ENCODE data around the gene SLC2A9. TPM values are rescaled to one million over a fixed set of nuclear protein-coding genes. Genes with fewer than 3 reads are reported as not detected.

SLC2A9 gene
- total RNA-seq, 2 experiments from 2014 or later, result not detected

DNA sequence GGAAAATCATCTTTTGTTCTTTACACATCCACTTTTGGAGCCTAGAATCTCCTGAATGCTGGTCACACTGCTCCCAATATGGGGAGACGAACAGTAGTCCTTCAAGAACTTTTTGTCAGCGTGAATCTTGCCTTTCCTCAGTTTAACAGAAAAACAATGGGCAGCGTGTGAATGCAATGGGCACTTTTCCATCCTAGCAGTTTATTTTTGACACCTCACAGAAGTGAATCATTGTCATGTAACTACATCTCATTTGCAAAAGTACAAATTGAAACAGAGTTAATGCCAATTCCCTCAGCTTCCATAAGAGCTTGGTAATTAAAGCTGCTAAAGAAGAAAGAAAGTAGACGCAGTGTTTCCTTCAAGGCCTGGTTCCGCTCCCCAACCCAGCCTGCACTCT is 154.4 kb downstream of the SLC2A9 start:
- no peaks in the 10 kb centered on the region for H3K9me2 ChIP-seq (ENCODE audit: insufficient read depth, low read length)
- no peaks in the 10 kb centered on the region for H3K9me3 ChIP-seq (ENCODE audit: low read length)
- H3K79me2 ChIP-seq (ENCODE audit: insufficient read depth, low read depth, low read length), result no peaks in the 10 kb centered on the region
- TF ChIP-seq, protein P1, sequence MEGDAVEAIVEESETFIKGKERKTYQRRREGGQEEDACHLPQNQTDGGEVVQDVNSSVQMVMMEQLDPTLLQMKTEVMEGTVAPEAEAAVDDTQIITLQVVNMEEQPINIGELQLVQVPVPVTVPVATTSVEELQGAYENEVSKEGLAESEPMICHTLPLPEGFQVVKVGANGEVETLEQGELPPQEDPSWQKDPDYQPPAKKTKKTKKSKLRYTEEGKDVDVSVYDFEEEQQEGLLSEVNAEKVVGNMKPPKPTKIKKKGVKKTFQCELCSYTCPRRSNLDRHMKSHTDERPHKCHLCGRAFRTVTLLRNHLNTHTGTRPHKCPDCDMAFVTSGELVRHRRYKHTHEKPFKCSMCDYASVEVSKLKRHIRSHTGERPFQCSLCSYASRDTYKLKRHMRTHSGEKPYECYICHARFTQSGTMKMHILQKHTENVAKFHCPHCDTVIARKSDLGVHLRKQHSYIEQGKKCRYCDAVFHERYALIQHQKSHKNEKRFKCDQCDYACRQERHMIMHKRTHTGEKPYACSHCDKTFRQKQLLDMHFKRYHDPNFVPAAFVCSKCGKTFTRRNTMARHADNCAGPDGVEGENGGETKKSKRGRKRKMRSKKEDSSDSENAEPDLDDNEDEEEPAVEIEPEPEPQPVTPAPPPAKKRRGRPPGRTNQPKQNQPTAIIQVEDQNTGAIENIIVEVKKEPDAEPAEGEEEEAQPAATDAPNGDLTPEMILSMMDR (conservative IDR thresholded peaks at IDR 0.05; ENCODE audit: low read length), result no peak
- TF ChIP-seq EZH2phosphoT487 (IDR thresholded peaks at IDR 0.05; ENCODE audit: borderline replicate concordance, low read depth, low read length), result no peak
- H3K4me2 ChIP-seq (ENCODE audit: low read length), result no peak overlapping the region
- DNase-seq (ENCODE audit: low spot score), result no peak
- no peaks in the 10 kb centered on the region for H3K36me3 ChIP-seq (ENCODE audit: insufficient read depth, low read length)
- no peaks in the 10 kb centered on the region for H3K4me1 ChIP-seq (ENCODE audit: insufficient read depth, low read length, poor library complexity, severe bottlenecking)
- no peak overlapping the region for H3K4me3 ChIP-seq (ENCODE audit: low read depth, low read length, poor library complexity, severe bottlenecking)
- H3K27ac ChIP-seq (ENCODE audit: low read depth, low read length, poor library complexity, severe bottlenecking), result no peak overlapping the region
- intact Hi-C loops (cut with micrococcal nuclease; ENCODE audit: unreplicated experiment), result no loop called here
- H2AFZ ChIP-seq (ENCODE audit: low read length), result no peak overlapping the region
- ChIA-PET CTCF (ENCODE audit: unreplicated experiment) (no interaction called here), POLR2A (no interaction called here)
- no TSS peak for BruUV-seq (replicated peaks)
- H4K20me1 ChIP-seq (ENCODE audit: insufficient read depth, low read length), result no peaks in the 10 kb centered on the region

DNA sequence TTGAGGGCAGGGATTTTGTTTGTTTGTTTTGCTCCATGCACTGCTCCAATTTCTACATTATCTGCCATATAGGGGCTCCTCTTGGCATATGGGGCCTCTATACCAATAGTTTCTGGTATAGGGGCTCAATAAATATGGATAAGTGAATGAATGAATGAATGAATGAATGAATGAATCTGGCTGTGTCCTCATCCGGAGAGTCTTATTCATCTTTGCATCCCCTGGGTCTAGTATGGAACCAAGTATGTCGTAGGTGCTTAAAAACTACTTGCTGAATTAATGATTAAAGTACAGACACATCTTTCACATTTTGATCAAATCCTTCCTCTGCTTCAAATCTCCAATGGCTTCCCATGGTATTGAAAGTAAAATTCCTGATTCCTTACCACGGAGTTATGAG is 159.7 kb downstream of the SLC2A9 start:
- Histone ChIP-seq H3K4me1 (ENCODE audit: insufficient read depth, low read length, poor library complexity, severe bottlenecking) (no peaks in the 10 kb centered on the region), H2AFZ (ENCODE audit: low read length) (no peak overlapping the region), H4K20me1 (ENCODE audit: insufficient read depth, low read length) (no peaks in the 10 kb centered on the region), H3K9me2 (ENCODE audit: insufficient read depth, low read length) (no peaks in the 10 kb centered on the region), H3K4me2 (ENCODE audit: low read length) (no peak overlapping the region), H3K27ac (ENCODE audit: low read depth, low read length, poor library complexity, severe bottlenecking) (no peak overlapping the region), H3K9me3 (ENCODE audit: low read length) (no peaks in the 10 kb centered on the region), H3K4me3 (ENCODE audit: low read depth, low read length, poor library complexity, severe bottlenecking) (no peak overlapping the region), H3K79me2 (ENCODE audit: insufficient read depth, low read depth, low read length) (no peaks in the 10 kb centered on the region), H3K36me3 (ENCODE audit: insufficient read depth, low read length) (no peaks in the 10 kb centered on the region)
- TF ChIP-seq EZH2phosphoT487 (IDR thresholded peaks at IDR 0.05; ENCODE audit: borderline replicate concordance, low read depth, low read length), result no peak
- TF ChIP-seq, protein P1 (conservative IDR thresholded peaks at IDR 0.05; ENCODE audit: low read length), result no peak
- ChIA-PET POLR2A (no interaction called here), CTCF (ENCODE audit: unreplicated experiment) (no interaction called here)
- intact Hi-C loops (cut with micrococcal nuclease; ENCODE audit: unreplicated experiment), result no loop called here
- no TSS peak for BruUV-seq (replicated peaks)
- DNase-seq (ENCODE audit: low spot score), result no peak

DNA sequence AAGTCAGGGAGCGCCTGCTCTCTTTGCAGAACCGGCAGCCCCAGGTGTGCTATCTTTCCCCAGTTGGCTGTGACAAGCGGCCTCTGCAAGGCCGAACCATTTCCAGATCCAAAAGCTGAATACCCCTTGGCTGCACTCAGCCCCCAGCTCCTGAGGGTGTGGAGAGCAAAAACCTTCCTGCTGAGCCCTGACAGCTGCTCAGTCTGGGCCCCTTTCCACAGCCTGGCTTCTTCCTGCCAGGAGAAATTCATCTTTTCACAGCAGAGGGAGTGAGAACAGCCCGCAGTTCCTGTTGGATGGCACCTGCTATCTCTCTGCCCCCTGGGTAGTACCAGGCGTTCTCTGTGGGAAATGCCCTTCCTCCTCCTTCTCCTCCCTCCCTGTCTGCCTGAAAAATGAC is 161.5 kb downstream of the SLC2A9 start:
- no TSS peak for BruUV-seq (replicated peaks)
- Histone ChIP-seq H4K20me1 (ENCODE audit: insufficient read depth, low read length) (no peaks in the 10 kb centered on the region), H3K4me1 (ENCODE audit: insufficient read depth, low read length, poor library complexity, severe bottlenecking) (no peaks in the 10 kb centered on the region), H3K36me3 (ENCODE audit: insufficient read depth, low read length) (no peaks in the 10 kb centered on the region), H3K27ac (ENCODE audit: low read depth, low read length, poor library complexity, severe bottlenecking) (no peak overlapping the region), H2AFZ (ENCODE audit: low read length) (no peak overlapping the region), H3K79me2 (ENCODE audit: insufficient read depth, low read depth, low read length) (no peaks in the 10 kb centered on the region), H3K4me3 (ENCODE audit: low read depth, low read length, poor library complexity, severe bottlenecking) (no peak overlapping the region), H3K4me2 (ENCODE audit: low read length) (no peak overlapping the region), H3K9me2 (ENCODE audit: insufficient read depth, low read length) (no peaks in the 10 kb centered on the region), H3K9me3 (ENCODE audit: low read length) (no peaks in the 10 kb centered on the region)
- no peak for DNase-seq (ENCODE audit: low spot score)
- intact Hi-C loops (cut with micrococcal nuclease; ENCODE audit: unreplicated experiment), result no loop called here
- ChIA-PET POLR2A (no interaction called here), CTCF (ENCODE audit: unreplicated experiment) (no interaction called here)
- TF ChIP-seq EZH2phosphoT487 (IDR thresholded peaks at IDR 0.05; ENCODE audit: borderline replicate concordance, low read depth, low read length), result no peak
- TF ChIP-seq, protein P1 (conservative IDR thresholded peaks at IDR 0.05; ENCODE audit: low read length), result no peak

All from OCI-LY7 (cell line).